HepG2 (cell line): ENCODE measurements around the gene GPR158. TPM values are rescaled to one million over a fixed set of nuclear protein-coding genes. Genes with fewer than 3 reads are reported as not detected.

Source experiments
- ATAC-seq: fragments of 200-7000 bp; cut with Tn5 transposase; 3 replicates; pipeline ENCODE4 v1.9.1; 2020; ENCODE audit warnings: mild to moderate bottlenecking, moderate library complexity
- BruUV-seq: library from RNA; stranded (reverse); fragments of 400-500 nt; replicated peaks from 2 replicates; lab custom pipeline; 2021; lab: Mats Ljungman, UMichigan
- CTCF ChIA-PET: fragments of 300-600 bp; formaldehyde crosslinking; extraction: SDS; loops from one replicate; lab custom pipeline; 2021; ENCODE audit warnings: low total read pairs, inconsistent platforms, low intra/inter-chr PET ratio; lab: Yijun Ruan, JAX
- POLR2A ChIA-PET: fragments of 350-600 bp; sonication (Branson Sonifier 250); formaldehyde crosslinking; loops from one replicate; lab custom pipeline; 2020; ENCODE audit warnings: antibody characterized with exemption, inconsistent platforms; lab: Yijun Ruan, JAX
- DNase-seq: peaks from one replicate; pipeline ENCODE4 v3.0.0-alpha.2; 2015; ENCODE audit warnings: low spot score
- FAIRE-seq: peaks from 3 replicates; lab custom pipeline; 2011; peaks lifted over from hg19 to GRCh38; lab: Jason Lieb, UNC
- H2AFZ ChIP-seq: one replicate; pipeline ENCODE4 v1.6.1; 2011; ENCODE audit warnings: low read length, inconsistent platforms
- H3K27ac ChIP-seq: fragments of 300-600 bp; 3 replicates; pipeline ENCODE4 v1.8.0; 2011; ENCODE audit warnings: mixed run types, mild to moderate bottlenecking, mixed read lengths, low read length, inconsistent platforms; ENCODE audit not compliant: insufficient read depth; ENCODE audit errors: extremely low read length
- H3K27me3 ChIP-seq, 2 experiments: fragments of 200-600 bp in 1 of 2; 2 replicates in 1 of 2; 3 replicates in 1 of 2; pipeline versions ENCODE4 v1.6.0 to v1.8.0; 2011; ENCODE audit warnings: low read length in 2 of 2, mild to moderate bottlenecking in 2 of 2, moderate library complexity in 2 of 2, inconsistent platforms in 1 of 2; ENCODE audit not compliant: insufficient read depth in 2 of 2, control insufficient read depth in 1 of 2
- H3K36me3 ChIP-seq, 2 experiments: fragments of 200-600 bp in 1 of 2; replicated peaks in 1 of 2; 2 replicates in 1 of 2; 3 replicates in 1 of 2; pipeline versions ENCODE4 v1.5.1 to v1.8.0; 2011; ENCODE audit warnings: low read length in 2 of 2, inconsistent platforms in 1 of 2; ENCODE audit not compliant: insufficient read depth in 2 of 2, control insufficient read depth in 1 of 2
- H3K4me1 ChIP-seq: 2 replicates; pipeline ENCODE4 v1.5.1; 2012; ENCODE audit warnings: low read length, inconsistent platforms; ENCODE audit not compliant: insufficient read depth
- H3K4me2 ChIP-seq: 2 replicates; pipeline ENCODE4 v1.6.0; 2011; ENCODE audit warnings: low read depth, low read length, inconsistent platforms
- H3K4me3 ChIP-seq, 3 experiments: fragments of 200-600 bp in 1 of 3; sonication (generic), shearing (Covaris generic) in 1 of 3; replicated peaks in 1 of 3; 2 replicates each; pipeline ENCODE4 v1.5.1; 2011 to 2016; ENCODE audit warnings: low read length in 3 of 3, inconsistent platforms in 2 of 3, low read depth in 2 of 3, mild to moderate bottlenecking in 2 of 3, control low read depth in 1 of 3, mixed read lengths in 1 of 3; ENCODE audit not compliant: insufficient read depth in 1 of 3
- H3K79me2 ChIP-seq: one replicate; pipeline ENCODE4 v1.6.1; 2011; ENCODE audit warnings: low read length, inconsistent platforms; ENCODE audit not compliant: insufficient read depth
- H3K9ac ChIP-seq: 2 replicates; pipeline ENCODE4 v1.6.0; 2011; ENCODE audit warnings: mild to moderate bottlenecking, low read depth, low read length, inconsistent platforms; ENCODE audit not compliant: insufficient read depth
- H3K9me3 ChIP-seq: 2 replicates; pipeline ENCODE4 v1.5.1; 2012; ENCODE audit warnings: mild to moderate bottlenecking, low read length
- H4K20me1 ChIP-seq: 2 replicates; pipeline ENCODE4 v1.6.0; 2011; ENCODE audit warnings: inconsistent platforms, mild to moderate bottlenecking, low read length, moderate library complexity; ENCODE audit not compliant: insufficient read depth
- ATF7-NPFF ChIP-seq: sonication (generic); formaldehyde crosslinking; IDR thresholded peaks from 2 replicates; pipeline ENCODE4 v1.8.1; 2023; ENCODE audit warnings: mild to moderate bottlenecking, low read depth, missing genetic modification reagents, moderate library complexity
- FOXO4 ChIP-seq: sonication (generic); formaldehyde crosslinking; conservative IDR thresholded peaks from 2 replicates; pipeline ENCODE4 v1.8.1; 2023; ENCODE audit warnings: missing genetic modification reagents
- HMGXB3 ChIP-seq: sonication (generic); formaldehyde crosslinking; IDR thresholded peaks from 2 replicates; pipeline ENCODE4 v1.4.0; 2020; ENCODE audit warnings: missing genetic modification reagents, borderline replicate concordance
- LRRFIP1 ChIP-seq: sonication (generic); formaldehyde crosslinking; conservative IDR thresholded peaks from 2 replicates; pipeline ENCODE4 v1.4.0; 2020; ENCODE audit warnings: missing genetic modification reagents
- MIXL1 ChIP-seq: IDR thresholded peaks from 2 replicates; pipeline ENCODE4 v1.6.1; 2016
- MYPOP ChIP-seq: sonication (generic); formaldehyde crosslinking; IDR thresholded peaks from 2 replicates; pipeline ENCODE4 v1.8.1; 2023; ENCODE audit warnings: mild to moderate bottlenecking, moderate library complexity, missing genetic modification reagents
- NAIF1 ChIP-seq: sonication (generic); formaldehyde crosslinking; IDR thresholded peaks from 2 replicates; pipeline ENCODE4 v1.5.0; 2020; ENCODE audit warnings: mild to moderate bottlenecking, missing genetic modification reagents, borderline replicate concordance
- RFX5 ChIP-seq: IDR thresholded peaks from 2 replicates; pipeline ENCODE4 v1.6.1; 2011; ENCODE audit warnings: low read depth, low read length, improper control_type of control experiment
- SNAPC5 ChIP-seq: sonication (generic); formaldehyde crosslinking; IDR thresholded peaks from 2 replicates; pipeline ENCODE4 v1.8.1; 2023; ENCODE audit warnings: mild to moderate bottlenecking, missing genetic modification reagents, borderline replicate concordance
- SOX13 ChIP-seq, 3 experiments: fragments of 450-650 bp in 1 of 3; sonication (generic) in 1 of 3; formaldehyde crosslinking in 1 of 3; IDR thresholded peaks in 2 of 3; conservative IDR thresholded peaks in 1 of 3; 2 replicates each; pipeline versions ENCODE4 v1.5.0 to v1.6.1; 2016 to 2020; ENCODE audit warnings: antibody characterized with exemption in 1 of 3, mild to moderate bottlenecking in 1 of 3, missing compliant biosample characterization in 1 of 3, missing genetic modification reagents in 1 of 3, moderate library complexity in 1 of 3
- SRY ChIP-seq: sonication (generic); formaldehyde crosslinking; IDR thresholded peaks from 2 replicates; pipeline ENCODE4 v1.8.0; 2022; ENCODE audit warnings: mild to moderate bottlenecking, missing genetic modification reagents
- ZNF24 ChIP-seq: fragments of 450-650 bp; IDR thresholded peaks from 2 replicates; pipeline ENCODE4 v1.6.1; 2017; ENCODE audit warnings: antibody characterized with exemption, mild to moderate bottlenecking
- ZNF337 ChIP-seq: sonication (generic); formaldehyde crosslinking; IDR thresholded peaks from 2 replicates; pipeline ENCODE4 v1.5.1; 2020; ENCODE audit warnings: missing genetic modification reagents, low read depth, mild to moderate bottlenecking, borderline replicate concordance
- ZNF792 ChIP-seq: IDR thresholded peaks from 2 replicates; pipeline ENCODE4 v1.6.1; 2016
- WGBS: methylation state at CpG from one replicate; pipeline ENCODE4 v1.1.6; 2017; ENCODE audit warnings: low lambda C conversion rate; 5-methylcytosine and 5-hydroxymethylcytosine counted together
- in situ Hi-C: cut with HindIII; loops from 2 replicates; pipeline ENCODE4 v1.10.0; 2017; ENCODE audit warnings: low pct_unique_long_range_greater_than_20kb; ENCODE audit not compliant: extremely low pct_ligation_motif_present
- intact Hi-C: fragments of 100-400 bp; cut with micrococcal nuclease; formaldehyde crosslinking; loops from one replicate; pipeline ENCODE4 v1.10.0; 2022; ENCODE audit not compliant: unreplicated experiment
- polyA plus RNA-seq, 8 experiments: library from polyadenylated mRNA; depleted of rRNA in 3 of 8; stranded (reverse) in 7 of 8; unstranded in 1 of 8; fragments of >200 nt; fragmentation: Illumina TruSeq in 4 of 8; extraction: Trizol in 4 of 8; gene quantifications; 2 replicates each; pipeline versions ENCODE4 v1.2.1 to v1.2.3, GENCODE V29; 2011 to 2016; ENCODE audit warnings: low read depth in 4 of 8, missing spikeins in 1 of 8, mixed read lengths in 1 of 8; ENCODE audit not compliant: insufficient read depth in 1 of 8
- total RNA-seq, 5 experiments: library from RNA; depleted of rRNA; stranded (reverse); fragments of >200 nt; fragmentation: Illumina TruSeq; extraction: Trizol; gene quantifications; 2 replicates each; pipeline ENCODE4 v1.2.3, GENCODE V29; 2016; ENCODE audit warnings: low read depth in 1 of 5

GPR158 gene
- total and polyA plus RNA-seq, 2 of the 13 experiments (the other 11 are each of a cell fraction or from before 2014, with no cell fraction given) = not detected

- TF ChIP-seq FOXO4 (CRISPR knock-in tag) = no peak
- no peak for TF ChIP-seq RFX5
- no peak for TF ChIP-seq SNAPC5 (CRISPR knock-in tag)
- no peak for TF ChIP-seq MIXL1
- TF ChIP-seq MYPOP (CRISPR knock-in tag) = no peak
- TF ChIP-seq HMGXB3 = no peak
Observed at GRCh38 chr10:25304606-25305005, 129.8 kb downstream of the GPR158 start (continued).

- Histone ChIP-seq H3K9me3 (no peaks in the 10 kb centered on the region), H3K27ac (no peak overlapping the region), H3K9ac (no peak overlapping the region), H3K79me2 (no peaks in the 10 kb centered on the region), H3K4me2 (no peak overlapping the region), H4K20me1 (no peaks in the 10 kb centered on the region), H3K36me3 (no peaks in the 10 kb centered on the region), H3K4me3 (no peak overlapping the region), H2AFZ (no peak overlapping the region), H3K27me3 (no peaks in the 10 kb centered on the region; a peak in 1 of 5 replicates), H3K4me1 (no peaks in the 10 kb centered on the region)
- ATAC-seq (no peak), FAIRE-seq (no peak), DNase-seq (no peak)
- in situ Hi-C loops = no loop called here
- BruUV-seq = no TSS peak
- ChIA-PET POLR2A (no interaction called here), CTCF (no interaction called here)
- intact Hi-C loops = no loop called here
- WGBS = 0% methylated on average over 1 of the region's 1 CpG
- TF ChIP-seq NAIF1 (no peak), ZNF337 (no peak), ZNF24 (no peak), ZNF792 (no peak), SOX13 (IDR thresholded peaks at IDR 0.05) (no peak), SOX13 (CRISPR knock-in tag; conservative IDR thresholded peaks at IDR 0.05 in 1 of 2, IDR thresholded peaks at IDR 0.05 in 1 of 2) (no peak), LRRFIP1 (CRISPR knock-in tag) (no peak), ATF7-NPFF (CRISPR knock-in tag) (no peak), SRY (no peak)
Observed at GRCh38 chr10:25306386-25306785, 131.6 kb downstream of the GPR158 start.
